Stimulated activated CD4-positive, alpha-beta T cell treated with anti-CD3 and anti-CD28 coated beads, TNF-alpha, amount 100 ng/mL, for 4 hours (primary cell): ENCODE measurements around the gene CSRP1.

Experiments used
- DNase-seq, 3 experiments: peaks; one replicate each; pipeline ENCODE4 v3.0.0-alpha.2; 2020; ENCODE audit warnings: low read depth in 3 of 3

The CSRP1 gene

GRCh38 chr1:201513498-201514243 is 6.7 kb upstream of the CSRP1 start:
- no peak for DNase-seq

DNA sequence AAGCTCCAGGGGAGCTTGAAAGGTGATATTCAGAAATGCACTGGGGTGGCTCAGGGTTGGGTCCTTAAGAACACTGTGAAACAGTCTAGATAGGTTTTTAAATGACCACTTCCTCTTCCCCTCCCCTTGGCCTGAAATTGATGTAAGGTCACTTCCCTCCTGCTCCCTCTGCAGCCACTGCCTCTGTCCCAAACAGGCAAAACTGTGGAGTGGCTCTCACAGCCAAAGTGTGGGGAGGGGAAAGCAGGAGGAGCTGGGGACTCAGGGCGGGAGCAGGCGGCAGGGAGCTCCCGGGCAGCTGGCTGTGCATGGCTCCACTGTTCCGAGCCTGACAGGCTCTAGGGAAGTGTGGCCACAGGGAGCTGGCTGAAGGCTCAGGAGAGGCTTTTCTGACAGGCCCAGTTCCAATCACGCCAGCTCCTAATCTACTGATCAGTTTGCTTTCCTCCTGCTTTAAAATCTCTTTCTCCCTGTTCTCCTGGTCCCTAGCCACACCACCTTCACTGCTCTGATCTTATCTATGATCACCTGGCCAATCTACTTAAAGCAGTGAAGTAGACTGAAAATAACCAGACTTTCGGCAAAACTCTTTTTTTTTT is 5.1 kb upstream of the CSRP1 start:
- no peak for DNase-seq

DNA sequence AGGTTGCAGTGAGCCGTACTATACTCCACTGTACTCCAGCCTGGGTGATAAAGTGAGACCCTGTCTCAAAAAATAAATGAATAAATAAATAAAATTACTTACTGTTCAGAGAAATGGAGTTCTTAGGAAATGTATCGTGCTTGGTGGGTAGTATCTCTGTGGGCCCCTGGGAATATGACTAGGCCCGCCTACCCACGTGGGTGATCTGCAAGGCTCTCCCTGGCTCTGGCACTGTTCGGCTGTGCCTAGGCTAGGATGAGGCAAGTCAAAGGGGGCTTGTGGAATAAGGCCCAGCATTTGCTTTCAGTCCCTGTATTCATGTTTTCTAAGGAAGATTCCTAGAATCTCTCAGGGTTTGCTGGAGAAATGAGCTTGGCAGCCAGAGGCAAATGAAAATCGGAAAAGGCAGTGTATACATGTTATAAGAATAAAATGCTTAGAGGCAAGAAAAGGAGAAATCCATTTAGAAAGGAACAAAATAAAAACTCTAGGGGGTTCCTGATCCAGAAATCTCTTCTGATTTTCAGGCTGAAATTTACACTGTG is 4.5 kb upstream of the CSRP1 start:
- no peak for DNase-seq

DNA sequence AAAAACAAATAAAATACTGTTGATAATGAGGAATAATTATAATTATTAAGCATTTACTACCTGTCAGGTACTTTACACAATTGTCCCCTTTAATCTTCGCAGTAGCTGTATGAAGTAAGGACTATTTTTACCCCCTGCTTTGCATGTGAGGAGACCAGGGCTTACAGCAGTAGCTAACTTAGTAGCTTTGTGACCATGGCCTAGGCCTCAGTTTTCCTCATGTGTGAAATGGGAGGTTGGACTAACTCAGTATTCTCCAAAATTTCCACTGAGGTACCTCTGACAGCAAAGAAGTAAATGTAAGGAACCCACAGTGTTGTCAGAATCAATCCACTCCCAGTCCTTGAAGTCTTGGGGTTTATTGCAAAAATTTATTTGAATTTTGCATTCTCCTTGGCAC is 3.8 kb upstream of the CSRP1 start:
- DNase-seq, result no peak

DNA sequence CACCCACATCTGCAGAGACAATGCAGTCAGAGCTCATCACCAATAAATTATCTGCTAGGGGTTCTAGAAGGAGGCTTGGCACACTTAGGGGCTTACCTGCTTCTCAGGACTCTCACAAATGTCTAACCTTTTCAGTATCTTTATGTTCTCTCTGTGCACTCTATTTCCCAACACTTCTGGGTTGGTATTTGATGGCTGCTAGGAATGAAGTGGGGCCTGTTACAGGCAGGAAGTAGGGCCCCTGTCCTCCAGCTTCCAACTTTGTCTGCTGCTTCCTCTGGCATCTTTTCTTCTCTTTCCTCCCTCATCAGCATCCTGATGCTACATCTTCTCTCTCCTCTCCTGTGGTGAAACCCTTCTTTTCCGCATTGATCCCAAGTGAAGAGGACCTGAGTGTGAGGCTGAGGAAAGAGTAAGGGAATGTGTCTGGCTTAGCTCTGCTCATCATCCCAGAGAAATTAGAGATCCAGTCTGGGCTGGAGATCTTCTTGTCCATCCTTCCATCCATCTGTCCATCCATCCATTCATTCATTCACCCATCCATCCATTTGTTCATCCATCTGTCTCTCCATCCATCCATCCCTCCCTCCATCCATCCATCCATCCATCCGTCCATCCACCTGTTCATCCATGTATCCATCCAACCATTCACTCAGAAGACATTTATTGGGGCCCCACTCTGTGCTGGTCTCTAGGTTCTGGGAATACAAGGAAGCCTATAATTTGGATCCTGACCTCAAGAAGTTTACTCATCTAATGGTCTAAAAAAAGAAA is 2.9 kb upstream of the CSRP1 start:
- no peak for DNase-seq

- no peak for DNase-seq
Measured at GRCh38 chr1:201508809-201509208, 1.9 kb upstream of the CSRP1 start.

- no peak for DNase-seq
Measured at GRCh38 chr1:201507360-201507675, 395 bp upstream of the CSRP1 start.

- DNase-seq, result no peak
Measured at GRCh38 chr1:201506092-201506491, 831 bp downstream of the CSRP1 start.

DNA sequence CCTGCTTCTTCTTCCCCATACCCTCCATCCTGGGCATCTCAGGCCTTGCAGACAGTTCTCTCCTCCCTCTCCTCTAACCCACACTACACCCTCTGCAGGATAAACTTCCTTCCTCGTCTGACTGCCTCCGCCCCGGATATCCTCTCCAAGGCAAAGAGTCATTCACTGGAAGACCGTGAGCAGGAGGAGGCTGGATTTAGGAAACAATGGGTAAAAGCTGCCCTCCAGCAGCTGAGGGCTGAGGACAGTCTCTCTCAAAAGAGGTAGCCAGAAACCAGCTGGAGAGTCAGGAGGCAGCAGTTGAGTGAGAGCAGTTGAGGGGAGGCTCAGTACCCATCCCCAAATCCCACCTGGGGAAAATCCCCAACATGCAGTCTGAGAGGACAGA is 1.4 kb downstream of the CSRP1 start:
- no peak for DNase-seq

DNA sequence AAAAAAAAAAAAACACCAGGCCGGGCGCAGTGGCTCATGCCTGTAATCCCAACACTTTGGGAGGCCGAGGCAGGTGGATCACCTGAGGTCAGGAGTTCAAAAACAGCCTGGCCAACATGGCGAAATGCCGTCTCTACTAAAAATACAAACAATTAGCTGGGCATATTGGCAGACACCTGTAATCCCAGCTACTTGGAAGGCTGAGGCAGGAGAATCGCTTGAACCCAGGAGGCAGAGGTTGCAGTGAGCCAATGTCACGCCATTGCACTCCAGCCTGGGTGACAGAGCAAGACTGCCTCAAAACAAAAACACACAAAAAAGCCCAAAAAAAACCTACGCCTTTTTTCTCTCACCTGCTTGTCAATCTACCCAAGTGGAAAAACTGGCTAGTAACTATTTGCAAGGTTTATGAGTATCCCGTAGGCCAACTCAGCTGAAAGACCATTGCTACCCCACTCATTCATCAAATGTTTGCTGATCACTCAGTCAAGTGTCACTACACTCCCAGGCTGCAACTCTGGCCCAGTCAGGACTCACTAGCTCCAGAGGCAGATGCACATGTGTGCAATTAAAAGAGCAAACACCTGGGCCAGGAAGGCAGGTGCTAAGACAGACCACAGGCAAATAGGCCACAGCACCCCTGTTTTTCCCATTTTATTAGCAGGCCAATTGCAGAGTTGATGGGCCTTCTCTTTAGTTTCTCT is 2.0 kb downstream of the CSRP1 start:
- DNase-seq, result no peak

DNA sequence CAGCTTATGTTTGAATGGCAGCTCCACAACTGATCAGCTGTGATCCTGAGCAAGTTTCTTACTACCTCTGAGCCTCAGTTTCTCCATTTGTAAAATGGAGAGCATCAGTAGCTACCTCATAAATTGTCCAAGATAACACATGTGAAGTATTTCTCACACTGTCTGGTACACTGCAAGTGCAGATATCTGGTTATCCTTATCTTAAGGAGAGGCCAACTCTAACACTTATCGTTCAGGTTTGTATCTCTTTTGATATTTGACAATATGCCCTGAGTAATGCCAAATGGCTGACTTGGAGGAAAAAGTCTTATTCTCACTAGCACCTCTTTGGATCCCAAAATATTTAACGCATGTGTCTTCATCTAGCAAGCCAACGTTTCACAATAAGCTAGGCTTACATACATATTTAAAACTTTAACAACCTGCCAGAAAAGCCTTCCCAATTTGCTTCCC is 2.7 kb downstream of the CSRP1 start:
- no peak for DNase-seq

- DNase-seq, result no peak
Measured at GRCh38 chr1:201503397-201504176, 3.3 kb downstream of the CSRP1 start.

- DNase-seq, result no peak
Measured at GRCh38 chr1:201502511-201502857, 4.4 kb downstream of the CSRP1 start.

- no peak for DNase-seq
Measured at GRCh38 chr1:201501812-201502510, 5.0 kb downstream of the CSRP1 start.

- DNase-seq, result no peak
Measured at GRCh38 chr1:201501144-201501543, 5.8 kb downstream of the CSRP1 start.

GRCh38 chr1:201500670-201501120 is 6.2 kb downstream of the CSRP1 start:
- no peak for DNase-seq

DNA sequence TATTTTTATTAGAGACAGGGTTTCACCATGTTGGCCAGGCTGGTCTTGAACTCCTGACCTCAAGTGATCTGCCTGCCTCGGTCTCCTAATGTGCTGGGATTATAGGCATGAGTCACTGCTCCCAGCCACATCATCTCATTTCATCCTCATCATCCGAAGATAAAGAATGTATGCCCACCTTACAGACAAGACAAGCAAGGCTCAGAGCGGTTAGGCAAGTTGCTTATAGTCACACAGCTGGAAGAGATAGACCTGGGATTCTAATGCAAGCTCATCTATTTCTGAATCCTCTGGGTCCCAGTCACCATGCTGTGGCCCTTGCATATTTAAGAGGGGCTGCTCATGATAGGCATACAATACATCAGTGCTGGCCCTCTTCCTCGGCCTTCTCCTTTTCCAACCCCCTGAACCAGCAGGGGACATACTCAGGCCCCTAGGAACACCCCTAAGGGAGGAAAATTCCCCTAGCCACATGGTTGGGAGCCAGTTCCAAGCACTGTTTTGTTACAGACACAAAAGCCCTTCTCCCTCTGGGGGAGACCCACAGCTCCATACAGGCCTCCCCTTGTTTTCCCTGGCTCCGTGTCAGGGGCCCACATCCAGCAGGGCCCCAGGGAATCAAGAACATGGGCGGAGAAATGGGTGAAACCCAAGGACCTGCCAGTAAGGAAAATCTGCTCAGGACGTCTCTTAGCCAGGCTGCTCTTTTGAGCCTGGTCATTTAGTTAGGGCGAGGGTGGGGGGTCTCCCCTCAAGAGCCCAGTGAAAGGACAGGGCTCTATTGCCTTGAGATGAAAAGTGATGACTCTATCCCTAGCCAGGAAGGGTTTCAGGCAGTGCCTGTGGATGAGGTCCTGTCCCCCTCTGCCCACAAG is 6.9 kb downstream of the CSRP1 start:
- DNase-seq, result no peak

DNA sequence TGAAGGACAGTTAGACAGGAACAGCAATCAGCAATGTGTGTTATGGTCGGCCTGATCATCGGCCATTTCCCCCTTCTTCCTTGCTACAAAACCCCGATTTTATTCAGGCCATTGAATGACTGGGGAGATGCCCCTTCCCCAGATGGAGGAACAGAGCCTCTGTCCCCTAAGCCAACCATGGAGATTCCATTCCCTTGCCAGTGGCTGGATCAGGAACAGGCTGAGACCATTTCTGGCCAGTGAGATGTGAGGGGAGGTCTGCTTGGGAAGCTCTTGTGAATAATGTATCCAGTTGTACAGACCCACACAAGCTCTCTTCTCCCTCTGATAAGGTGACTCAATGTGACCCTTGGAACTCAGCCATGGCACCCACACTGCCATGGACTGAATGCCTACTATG is 7.7 kb downstream of the CSRP1 start:
- DNase-seq, result no peak

DNA sequence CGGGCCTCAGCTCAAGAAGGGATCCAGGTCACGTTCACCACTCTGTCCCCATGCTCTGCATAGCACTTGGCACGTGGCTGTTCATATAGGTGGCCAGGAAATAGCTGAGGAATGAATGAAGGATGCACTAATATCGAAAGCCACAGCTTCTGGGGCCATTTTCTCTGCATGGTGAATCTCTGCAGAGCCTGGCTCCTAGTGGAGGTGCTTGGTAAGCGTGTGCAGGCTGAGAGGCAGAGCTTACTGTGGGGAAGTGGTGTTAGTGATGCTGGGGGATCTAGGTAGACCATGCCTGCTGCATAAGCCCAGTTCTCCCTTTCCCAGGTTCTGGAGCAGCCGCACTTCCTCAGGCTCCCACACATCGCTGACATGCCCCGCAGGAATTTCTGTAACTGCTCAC is 8.3 kb downstream of the CSRP1 start:
- no peak for DNase-seq
